PC-3 (cell line): ENCODE measurements around the gene ZCCHC7. TPM values are rescaled to one million over a fixed set of nuclear protein-coding genes. Genes with fewer than 3 reads are reported as not detected.

Experiments
- ATAC-seq: fragments of 200-7000 bp; cut with Tn5 transposase; 2 replicates; pipeline ENCODE4 v1.9.1; 2020; ENCODE audit warnings: mild to moderate bottlenecking, moderate library complexity
- BruUV-seq: library from RNA; stranded (reverse); fragments of 400-500 nt; replicated peaks from 2 replicates; lab custom pipeline; 2021; lab: Mats Ljungman, UMichigan
- CTCF ChIA-PET: fragments of 300-600 bp; sonication (Branson Sonifier 250); formaldehyde crosslinking; loops from one replicate; lab custom pipeline; 2022; ENCODE audit warnings: antibody characterized with exemption; lab: Charles Lee
- POLR2A ChIA-PET: fragments of 300-600 bp; sonication (Branson Sonifier 250); formaldehyde crosslinking; loops from one replicate; lab custom pipeline; 2022; ENCODE audit warnings: antibody characterized with exemption; ENCODE audit not compliant: unreplicated experiment; lab: Charles Lee
- DNase-seq: peaks from one replicate; pipeline ENCODE4 v3.0.0-alpha.2; 2015
- H2AFZ ChIP-seq: fragments of 300-600 bp; sonication (generic); 2 replicates; pipeline ENCODE4 v1.6.0; 2016; ENCODE audit warnings: antibody characterized with exemption, low read length
- H3F3A ChIP-seq: fragments of 300-600 bp; sonication (generic); one replicate; pipeline ENCODE4 v1.6.0; 2017; ENCODE audit warnings: antibody characterized with exemption, low read length, control low read depth, mild to moderate bottlenecking; ENCODE audit not compliant: unreplicated experiment
- H3K27ac ChIP-seq: fragments of 300-600 bp; sonication (generic); 2 replicates; pipeline ENCODE4 v1.5.1; 2016; ENCODE audit warnings: mild to moderate bottlenecking, low read length
- H3K27me3 ChIP-seq: fragments of 300-600 bp; sonication (generic); 2 replicates; pipeline ENCODE4 v1.6.1; 2016; ENCODE audit warnings: low read length, mixed read lengths
- H3K36me3 ChIP-seq: fragments of 300-600 bp; sonication (generic); 2 replicates; pipeline ENCODE4 v1.6.1; 2016; ENCODE audit warnings: low read depth, mixed run types, low read length, mixed read lengths
- H3K4me1 ChIP-seq: fragments of 300-600 bp; sonication (generic); 2 replicates; pipeline ENCODE4 v1.5.1; 2016; ENCODE audit warnings: low read length; ENCODE audit not compliant: insufficient read depth
- H3K4me2 ChIP-seq: fragments of 300-600 bp; sonication (generic); 2 replicates; pipeline ENCODE4 v1.6.0; 2016; ENCODE audit warnings: low read length
- H3K4me3 ChIP-seq: fragments of 300-600 bp; sonication (generic); 2 replicates; pipeline ENCODE4 v1.5.1; 2016; ENCODE audit warnings: mild to moderate bottlenecking, low read length, mixed read lengths
- H3K79me2 ChIP-seq: fragments of 300-600 bp; sonication (generic); 2 replicates; pipeline ENCODE4 v1.6.1; 2017; ENCODE audit warnings: low read length, mixed read lengths
- H3K9ac ChIP-seq: fragments of 300-600 bp; sonication (generic); 2 replicates; pipeline ENCODE4 v1.6.0; 2016; ENCODE audit warnings: mild to moderate bottlenecking, low read length
- H3K9me2 ChIP-seq: fragments of 300-600 bp; sonication (generic); replicated peaks from 2 replicates; pipeline ENCODE4 v1.6.1; 2016; ENCODE audit warnings: mixed run types, low read length, mixed read lengths
- H3K9me3 ChIP-seq: fragments of 300-600 bp; sonication (generic); 2 replicates; pipeline ENCODE4 v1.6.1; 2016; ENCODE audit warnings: low read length, mixed read lengths
- H4K20me1 ChIP-seq: fragments of 300-600 bp; sonication (generic); 2 replicates; pipeline ENCODE4 v1.6.1; 2016; ENCODE audit warnings: low read length, mixed read lengths
- CTCF ChIP-seq: fragments of 300-600 bp; sonication (generic); conservative IDR thresholded peaks from 2 replicates; pipeline ENCODE4 v1.5.1; 2017; ENCODE audit warnings: antibody characterized with exemption, low read depth, mild to moderate bottlenecking, low read length
- EZH2 ChIP-seq: fragments of 300-600 bp; sonication (generic); IDR thresholded peaks from one replicate; pipeline ENCODE4 v1.6.1; 2017; ENCODE audit warnings: antibody characterized with exemption, mild to moderate bottlenecking, low read length; ENCODE audit not compliant: unreplicated experiment
- EZH2phosphoT487 ChIP-seq: fragments of 300-600 bp; sonication (generic); IDR thresholded peaks from 2 replicates; pipeline ENCODE4 v1.6.1; 2018; ENCODE audit warnings: mild to moderate bottlenecking, antibody characterized with exemption, low read length, borderline replicate concordance
- intact Hi-C: fragments of 100-400 bp; cut with micrococcal nuclease; formaldehyde crosslinking; loops from 2 replicates; pipeline ENCODE4 v1.9.0; 2023
- total RNA-seq: library from RNA; depleted of rRNA; stranded (reverse); fragments of >200 nt; gene quantifications from 2 replicates; pipeline ENCODE4 v1.2.3, GENCODE V29; 2014

Gene ZCCHC7
- total RNA-seq, 1 experiment from 2014 or later, result 6.5 TPM

GRCh38 chr9:37242089-37242488 lies 121.7 kb downstream of the ZCCHC7 start:
- Histone ChIP-seq H3K79me2 (no peaks in the 10 kb centered on the region), H3K9ac (no peak overlapping the region), H3K36me3 (no peaks in the 10 kb centered on the region), H3K4me2 (no peak overlapping the region), H4K20me1 (no peaks in the 10 kb centered on the region), H3K9me2 (no peaks in the 10 kb centered on the region), H2AFZ (no peak overlapping the region), H3K4me1 (no peaks in the 10 kb centered on the region), H3K27me3 (no peaks in the 10 kb centered on the region), H3K4me3 (no peak overlapping the region), H3K27ac (no peak overlapping the region), H3F3A (no peaks in the 10 kb centered on the region), H3K9me3 (no peaks in the 10 kb centered on the region)
- TF ChIP-seq EZH2phosphoT487 (no peak), EZH2 (no peak), CTCF (no peak)
- no peak for DNase-seq
- intact Hi-C loops, result no loop called here
- BruUV-seq, result no TSS peak
- CTCF ChIA-PET, result no interaction called here
- ATAC-seq, result no peak
- POLR2A ChIA-PET, result no interaction called here

- H4K20me1 ChIP-seq, result no peaks in the 10 kb centered on the region
- ATAC-seq, result no peak
- H3K27me3 ChIP-seq, result no peaks in the 10 kb centered on the region
- no peak overlapping the region for H3K4me3 ChIP-seq
- no peak overlapping the region for H2AFZ ChIP-seq
- no peaks in the 10 kb centered on the region for H3K9me2 ChIP-seq
- no peaks in the 10 kb centered on the region for H3K9me3 ChIP-seq
- no peaks in the 10 kb centered on the region for H3F3A ChIP-seq
- H3K79me2 ChIP-seq, result no peaks in the 10 kb centered on the region
- no peak for TF ChIP-seq EZH2
- H3K4me1 ChIP-seq, result no peaks in the 10 kb centered on the region
- H3K36me3 ChIP-seq, result no peaks in the 10 kb centered on the region
- BruUV-seq, result no TSS peak
- ChIA-PET POLR2A (no interaction called here), CTCF (no interaction called here)
- H3K27ac ChIP-seq, result no peak overlapping the region
- intact Hi-C loops, result no loop called here
- no peak overlapping the region for H3K4me2 ChIP-seq
- no peak overlapping the region for H3K9ac ChIP-seq
- DNase-seq, result no peak
Measured at GRCh38 chr9:37243588-37244345, 123.4 kb downstream of the ZCCHC7 start.

GRCh38 chr9:37246826-37247225 lies 126.5 kb downstream of the ZCCHC7 start:
- no TSS peak for BruUV-seq
- no peak overlapping the region for H3K27ac ChIP-seq
- no peaks in the 10 kb centered on the region for H4K20me1 ChIP-seq
- H2AFZ ChIP-seq, result no peak overlapping the region
- intact Hi-C loops, result loop anchor here (5.0 kb wide), 1 partner anchor 35 kb away; no protein-coding TSS in a partner anchor
- H3K9ac ChIP-seq, result no peak overlapping the region
- no peak for DNase-seq
- no peaks in the 10 kb centered on the region for H3K9me2 ChIP-seq
- no peaks in the 10 kb centered on the region for H3K27me3 ChIP-seq
- H3K4me3 ChIP-seq, result no peak overlapping the region
- no peaks in the 10 kb centered on the region for H3K4me1 ChIP-seq
- ChIA-PET CTCF (no interaction called here), POLR2A (no interaction called here)
- no peaks in the 10 kb centered on the region for H3K79me2 ChIP-seq
- no peaks in the 10 kb centered on the region for H3F3A ChIP-seq
- ATAC-seq, result no peak
- TF ChIP-seq EZH2 (no peak), CTCF (no peak), EZH2phosphoT487 (no peak)
- H3K36me3 ChIP-seq, result no peaks in the 10 kb centered on the region
- no peaks in the 10 kb centered on the region for H3K9me3 ChIP-seq
- H3K4me2 ChIP-seq, result no peak overlapping the region
